Activated CD4-positive, CD25-positive, alpha-beta regulatory T cell treated with anti-CD3 and anti-CD28 coated beads, Interleukin-2, amount 50 U/mL, for 16 hours (primary cell): Measurements from ENCODE around the gene WNK2.
"Not testable (repeated sequence)": the region's sequence is repeated elsewhere in the genome, so short reads cannot be mapped to it uniquely, and the experiment has no call there.

Experiments
- DNase-seq: peaks from one replicate; pipeline ENCODE4 v3.0.0-alpha.2; 2020; ENCODE audit warnings: low read depth, low spot score

Gene WNK2

DNA sequence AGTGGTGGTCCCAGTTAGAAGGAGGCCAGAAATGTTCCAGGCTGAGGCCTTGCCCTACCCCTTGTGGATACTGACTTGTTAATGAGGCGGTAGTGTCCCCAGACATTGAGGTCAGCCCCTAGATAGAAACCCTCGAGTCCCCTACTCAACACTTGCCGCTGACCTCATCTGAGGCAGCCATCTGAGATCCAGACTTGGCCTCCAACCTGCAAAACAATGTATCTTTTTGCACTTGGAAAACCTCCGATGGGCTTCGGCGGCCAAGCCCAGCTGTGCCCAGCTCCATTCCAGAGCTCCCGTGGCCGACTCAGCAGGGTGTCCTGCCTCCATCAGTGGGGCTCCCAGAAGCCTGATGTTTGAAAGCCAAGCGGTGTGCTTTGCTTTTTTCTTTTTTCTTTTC is 122.1 kb downstream of the WNK2 start:
- DNase-seq, result no peak

DNA sequence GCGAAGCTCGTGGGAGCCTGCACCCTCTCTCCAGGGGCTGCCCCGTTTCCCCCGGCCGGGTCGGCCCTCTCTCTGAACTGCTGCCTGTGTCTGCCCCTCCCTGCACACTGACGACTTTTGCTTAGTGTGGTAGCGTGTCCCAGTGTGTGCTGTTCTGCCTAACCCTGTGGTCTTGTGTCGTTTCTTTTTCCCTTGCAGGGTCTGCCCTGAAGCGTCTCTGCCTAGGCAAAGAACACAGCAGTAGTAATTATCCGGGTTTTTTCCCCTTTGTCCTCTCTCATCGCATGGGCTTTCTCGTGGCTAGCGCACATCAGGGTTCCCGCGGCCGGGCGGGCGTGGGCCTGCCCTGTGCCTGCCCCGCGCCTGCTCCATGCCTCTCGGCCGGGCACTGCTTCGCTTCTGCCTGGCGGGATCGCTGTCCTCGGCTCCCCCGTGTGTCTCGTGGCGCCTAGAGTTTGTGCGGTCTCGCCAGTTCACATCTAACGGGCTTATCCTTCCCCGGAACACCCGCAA is 122.7 kb downstream of the WNK2 start:
- no peak for DNase-seq

DNA sequence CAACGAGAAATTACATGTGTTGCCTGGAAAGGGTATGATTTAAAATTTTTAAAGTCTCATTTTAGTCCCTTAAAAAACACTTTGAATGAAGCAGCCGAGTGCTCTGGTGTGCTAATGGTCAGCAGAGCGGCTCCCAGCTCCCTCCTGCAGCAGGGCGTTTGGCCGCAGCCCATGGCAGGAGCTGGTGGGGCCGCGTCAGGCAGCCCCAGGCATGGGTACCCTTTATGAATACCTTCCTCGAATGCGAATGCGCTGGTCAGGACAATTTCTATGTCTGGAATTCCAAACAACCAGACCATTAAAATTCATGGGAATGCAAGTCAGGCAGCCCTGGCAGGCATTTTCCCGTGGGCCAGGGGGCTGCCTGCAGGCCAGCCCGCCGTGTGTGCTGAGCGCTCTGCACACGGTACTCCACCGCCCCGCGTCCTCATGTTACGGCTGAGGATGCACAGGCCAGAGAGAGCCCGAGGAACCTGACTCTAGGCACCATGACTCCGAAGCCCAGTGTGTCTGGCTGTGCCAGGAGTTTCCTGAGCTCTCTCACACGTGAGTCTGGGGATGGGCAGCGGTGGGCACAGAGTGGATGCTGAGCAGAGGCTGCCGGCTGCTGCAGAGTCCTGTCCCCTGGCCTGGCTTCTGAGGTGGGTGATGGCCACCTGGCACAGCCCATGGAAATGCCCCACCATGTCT is 123.7 kb downstream of the WNK2 start:
- no peak for DNase-seq

DNA sequence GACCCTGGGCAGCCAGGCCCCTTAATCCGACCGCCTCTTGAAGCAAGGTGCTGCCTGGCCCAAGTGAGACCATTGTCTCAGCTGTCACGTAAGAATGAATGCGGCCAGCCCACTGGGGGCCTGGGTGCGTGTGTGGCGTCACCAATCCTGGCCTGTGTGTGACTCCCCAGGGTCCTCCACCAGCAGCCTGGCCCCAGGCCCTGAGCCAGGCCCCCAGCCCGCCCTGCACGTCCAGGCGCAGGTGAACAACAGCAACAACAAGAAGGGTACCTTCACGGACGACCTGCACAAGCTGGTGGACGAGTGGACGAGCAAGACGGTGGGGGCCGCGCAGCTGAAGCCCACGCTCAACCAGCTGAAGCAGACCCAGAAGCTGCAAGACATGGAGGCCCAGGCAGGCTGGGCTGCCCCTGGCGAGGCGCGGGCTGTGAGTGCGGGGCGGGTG is 124.2 kb downstream of the WNK2 start:
- no peak for DNase-seq

DNA sequence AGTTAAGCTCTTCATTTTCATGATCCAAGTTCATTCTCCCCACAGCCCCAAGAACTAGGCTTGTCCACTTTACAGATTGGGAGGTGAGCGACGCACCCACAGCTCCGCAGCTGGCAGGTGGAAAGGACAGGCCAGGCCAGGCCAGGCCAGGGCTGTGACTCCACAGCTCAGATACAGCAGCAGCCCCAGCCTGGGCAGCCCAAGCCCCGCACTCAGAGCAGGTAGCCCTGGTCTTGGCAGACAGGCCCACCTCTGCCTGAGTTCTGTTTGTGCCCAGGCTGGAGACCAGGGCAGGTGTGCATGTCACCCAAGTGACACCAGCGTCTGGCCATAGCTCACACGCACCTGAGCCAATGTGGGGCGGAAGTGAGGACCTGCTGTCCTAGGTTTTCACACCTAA is 124.7 kb downstream of the WNK2 start:
- no peak for DNase-seq

DNA sequence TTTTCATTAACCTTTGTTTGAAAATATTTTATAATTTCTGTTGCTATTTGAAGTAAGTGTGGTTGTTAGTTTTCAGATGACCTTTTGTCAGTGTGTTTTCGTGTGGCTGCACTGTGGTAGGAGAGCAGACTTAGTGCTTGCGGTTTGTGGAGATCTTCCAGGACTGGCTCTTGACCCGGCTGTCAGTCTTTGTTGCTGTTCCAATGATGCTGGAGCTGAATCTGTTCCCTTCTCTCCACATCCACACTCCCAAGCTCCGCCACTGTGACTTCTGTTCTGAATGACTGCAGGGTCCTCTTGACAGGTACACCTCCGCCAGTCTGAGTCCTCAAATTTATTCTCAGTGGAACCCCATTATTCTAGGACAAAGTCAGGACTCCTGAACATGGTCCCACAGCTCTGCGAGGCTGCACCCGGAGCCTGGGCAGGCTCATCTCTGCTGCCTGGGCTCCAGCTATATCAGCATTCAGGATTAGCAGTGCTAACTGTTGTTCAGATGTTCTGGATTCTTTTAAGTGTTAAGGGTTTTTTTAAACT is 126.0 kb downstream of the WNK2 start:
- no peak for DNase-seq

DNA sequence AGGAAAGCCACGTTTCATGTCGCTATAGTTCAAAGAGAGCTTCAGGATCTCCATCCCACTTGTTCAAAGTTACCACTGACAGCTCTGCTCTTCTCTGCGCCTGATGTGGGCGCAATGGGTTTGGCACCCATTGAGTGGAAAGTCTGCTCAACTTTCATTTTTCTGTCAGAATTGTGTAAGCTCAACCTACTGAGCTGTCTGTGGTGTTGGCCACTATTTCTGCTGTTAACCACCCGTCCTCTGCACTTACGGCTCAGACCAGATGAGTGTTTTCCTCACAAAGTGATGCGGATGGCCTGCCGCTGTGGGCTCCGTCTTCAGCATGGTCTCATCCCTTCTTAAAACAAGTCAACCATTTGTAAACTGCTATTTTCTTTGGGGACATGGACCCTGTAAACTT is 131.2 kb downstream of the WNK2 start:
- no peak for DNase-seq

DNA sequence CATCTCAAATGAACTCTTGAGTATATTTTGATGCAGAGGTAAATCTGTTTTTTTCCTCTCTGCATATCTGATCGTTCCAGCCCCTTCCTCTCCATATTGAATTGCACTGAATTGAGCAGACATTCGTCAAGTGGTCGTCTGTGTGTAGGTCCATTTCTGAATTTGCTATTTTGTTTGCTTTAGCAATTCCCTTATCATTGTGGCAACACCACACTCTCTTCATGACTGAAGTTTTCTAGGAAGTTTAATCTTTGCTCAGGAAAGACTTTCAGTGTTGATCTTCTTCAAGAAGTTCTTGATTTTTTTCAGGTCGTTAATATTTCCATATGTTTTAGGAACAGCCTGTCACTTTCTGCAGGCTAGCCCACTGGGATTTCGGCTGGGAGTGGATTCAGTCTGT is 132.0 kb downstream of the WNK2 start:
- DNase-seq, result no peak

DNA sequence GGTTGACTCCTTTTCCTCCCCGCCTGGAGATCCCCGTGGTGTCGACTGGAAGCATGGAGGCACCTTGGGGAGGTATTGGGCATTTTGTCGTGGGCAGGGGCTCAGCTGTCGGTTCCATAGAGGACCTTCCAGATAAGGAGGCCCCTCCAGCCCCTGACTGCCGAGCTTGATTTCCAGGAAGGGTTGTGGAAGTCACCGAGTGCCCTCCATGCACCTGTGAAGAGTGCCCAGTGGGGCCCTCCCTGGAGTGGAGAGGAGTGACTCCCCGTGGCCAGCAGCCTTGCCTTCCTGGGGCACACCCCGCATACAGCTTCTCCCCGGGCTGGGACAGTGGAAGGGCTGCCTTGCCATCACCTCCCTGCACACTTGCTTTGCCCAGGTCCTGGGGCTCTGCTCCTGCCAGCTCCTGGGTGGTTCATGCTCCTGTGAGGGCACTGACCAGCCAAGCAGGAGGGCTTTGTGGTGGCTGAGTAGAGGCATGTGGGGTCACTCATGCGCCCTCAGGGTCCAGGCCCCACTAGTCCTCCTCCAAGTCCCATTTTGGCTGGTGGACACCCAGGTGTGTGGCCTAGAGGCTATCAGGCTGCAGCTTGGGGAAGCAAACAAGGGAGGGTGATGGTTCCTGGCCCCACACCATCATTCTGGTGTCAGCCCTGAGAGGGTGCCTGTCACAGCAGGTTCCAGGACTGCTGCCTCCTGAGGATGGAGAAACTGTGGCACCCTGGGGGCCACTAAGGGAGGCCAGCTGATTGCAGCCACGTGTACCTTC is 133.0 kb downstream of the WNK2 start:
- no peak for DNase-seq

DNA sequence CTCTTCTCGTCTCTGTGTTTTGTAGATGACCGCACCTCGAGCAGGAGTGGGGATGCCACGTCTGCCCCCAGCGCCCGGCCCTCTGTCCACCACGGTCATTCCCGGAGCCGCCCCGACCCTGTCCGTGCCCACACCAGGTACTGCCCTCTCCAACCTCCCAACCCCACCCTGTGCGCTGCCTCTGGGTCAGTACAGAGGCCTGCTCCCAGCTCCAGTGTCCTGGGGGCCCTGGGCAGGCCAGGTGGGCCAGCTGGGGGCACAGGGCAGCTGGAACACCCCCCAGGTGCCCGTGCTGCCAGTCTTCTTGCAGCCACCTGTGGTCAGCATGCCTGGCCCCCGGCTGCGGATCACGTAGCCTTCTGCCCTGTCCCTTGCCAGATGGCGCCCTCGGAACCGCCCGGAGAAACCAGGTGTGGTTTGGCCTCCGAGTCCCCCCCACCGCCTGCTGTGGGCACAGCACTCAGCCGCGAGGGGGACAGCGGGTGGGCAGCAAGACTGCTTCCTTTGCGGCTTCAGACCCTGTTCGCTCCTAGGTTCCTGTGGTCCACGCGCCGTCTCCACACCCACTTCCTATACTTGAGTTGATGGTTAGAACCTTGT is 133.7 kb downstream of the WNK2 start:
- no peak for DNase-seq

DNA sequence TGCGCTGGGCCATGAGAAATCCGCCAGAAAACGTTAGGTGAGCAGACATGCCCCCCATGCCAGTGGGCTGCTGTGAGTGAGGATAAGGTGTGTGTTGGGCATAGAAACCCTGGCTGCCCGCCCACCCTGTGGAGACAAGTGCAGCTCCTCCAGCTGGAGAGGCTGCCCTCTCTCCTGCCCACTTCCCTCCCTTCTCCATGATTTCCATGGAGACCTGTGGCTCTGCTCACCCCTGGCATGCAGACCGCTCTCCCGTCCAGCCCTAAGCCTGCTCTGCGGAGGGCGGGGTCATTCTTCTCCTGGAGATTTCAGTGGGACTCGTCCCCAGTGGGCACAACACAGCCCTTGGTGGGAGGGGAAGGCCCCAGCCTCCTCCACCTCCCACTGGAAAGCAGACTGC is 134.5 kb downstream of the WNK2 start:
- no peak for DNase-seq

DNA sequence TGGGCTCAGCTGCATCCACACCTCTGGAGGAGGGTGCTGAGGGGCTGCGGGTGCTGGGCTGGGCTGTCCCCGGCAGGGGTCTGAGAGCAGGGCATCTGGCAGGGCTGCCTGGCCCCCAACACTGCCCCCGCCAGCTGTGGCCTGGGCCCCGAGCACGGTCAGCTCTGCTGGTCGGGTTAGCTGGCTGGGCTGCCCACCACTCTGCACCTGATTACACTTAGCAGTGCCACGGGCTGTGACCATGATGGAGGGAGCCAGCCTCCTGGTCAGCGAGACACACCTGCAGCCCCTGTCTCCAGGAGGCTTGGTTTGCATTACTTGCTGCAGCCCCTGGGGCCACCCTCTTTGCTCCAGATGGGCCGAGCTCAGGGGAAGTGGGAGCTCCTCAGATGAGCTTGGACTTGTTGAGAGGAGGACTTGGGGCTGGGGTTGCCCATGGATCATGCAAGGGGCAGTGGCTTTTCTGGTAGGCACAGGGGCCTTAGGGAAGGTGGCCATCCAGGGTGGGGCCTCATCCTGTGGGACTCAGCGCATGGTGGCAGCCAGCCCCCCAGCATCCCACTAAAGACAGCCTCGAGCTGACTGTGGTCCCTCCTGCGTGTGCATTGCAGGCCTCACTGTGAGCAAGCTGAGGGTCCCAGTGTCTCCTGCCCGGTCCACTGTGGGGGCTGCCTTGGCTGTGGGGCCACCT is 135.5 kb downstream of the WNK2 start:
- no peak for DNase-seq

DNA sequence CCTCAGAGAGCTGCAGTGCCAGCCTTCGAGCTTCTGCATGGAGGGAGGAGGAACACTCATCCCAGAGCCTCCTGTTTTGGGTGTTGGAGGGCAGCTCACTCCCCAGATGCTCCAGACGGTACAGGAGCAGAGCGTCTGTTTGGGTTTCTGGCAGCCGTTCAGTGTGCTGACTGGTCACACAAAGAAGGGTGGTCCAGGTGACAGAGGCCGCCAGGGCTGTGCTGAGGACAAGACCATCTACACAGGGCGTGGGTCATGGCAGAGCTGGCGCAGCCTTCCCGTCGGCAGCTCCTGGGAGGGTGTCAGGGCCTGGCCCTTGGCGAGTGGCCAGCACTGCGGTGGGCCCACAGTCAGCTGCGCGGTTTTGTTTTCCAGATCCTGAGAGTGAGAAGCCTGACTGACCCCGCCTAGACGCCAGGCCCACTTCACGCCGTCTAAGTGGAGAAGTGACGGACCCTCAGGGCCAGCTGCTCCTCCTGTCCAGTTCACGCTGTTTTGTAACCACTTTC is 136.1 kb downstream of the WNK2 start:
- no peak for DNase-seq

DNA sequence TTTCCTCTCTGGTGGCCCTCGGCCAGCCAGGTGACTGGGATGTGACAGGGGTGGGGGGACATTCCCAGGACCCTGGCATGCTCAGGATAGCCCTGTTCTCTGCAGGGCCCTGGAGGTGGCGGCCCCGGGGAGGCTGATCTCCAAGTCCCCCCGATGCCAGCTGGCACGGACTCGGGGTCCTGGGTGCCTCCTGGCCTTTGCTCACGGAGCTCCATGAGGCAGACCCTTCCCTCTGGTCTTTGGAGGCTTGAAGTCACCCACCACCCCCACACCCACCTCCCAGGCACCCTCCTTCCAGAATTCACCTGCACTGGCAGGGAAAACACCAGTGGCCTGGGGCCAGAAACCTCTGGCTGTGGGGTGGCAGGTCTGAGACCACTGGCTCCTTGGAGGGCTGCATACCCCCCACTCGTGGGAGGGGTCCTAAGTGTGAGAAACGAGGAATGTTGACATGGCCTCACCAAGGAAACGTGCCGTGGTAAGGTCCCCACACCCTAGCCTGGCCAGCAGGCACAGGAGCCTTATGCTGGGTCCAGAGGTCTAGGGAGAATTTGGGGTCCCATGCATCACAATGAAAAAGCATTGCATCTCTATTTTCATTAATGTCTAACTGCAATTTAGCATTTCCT is 136.8 kb downstream of the WNK2 start:
- no peak for DNase-seq

DNA sequence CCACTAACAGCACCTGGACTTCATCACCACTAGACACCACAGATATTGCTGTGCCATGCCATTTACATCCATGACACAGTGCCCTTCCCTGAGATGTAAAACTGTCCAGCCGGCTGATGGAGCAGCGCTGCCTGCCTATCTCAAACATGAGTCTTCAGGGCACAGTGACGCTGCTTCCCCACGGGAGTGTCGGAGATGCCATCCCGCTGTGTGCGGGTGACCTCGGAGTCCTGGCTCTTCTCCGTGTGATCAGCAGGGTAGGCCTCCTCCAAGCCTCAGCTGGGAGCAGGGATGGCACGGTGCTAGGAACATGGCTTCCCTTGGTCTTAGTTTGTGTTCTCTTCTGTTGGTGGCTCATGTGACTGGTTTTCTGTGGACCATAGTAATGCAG is 137.3 kb downstream of the WNK2 start:
- DNase-seq, result no peak

DNA sequence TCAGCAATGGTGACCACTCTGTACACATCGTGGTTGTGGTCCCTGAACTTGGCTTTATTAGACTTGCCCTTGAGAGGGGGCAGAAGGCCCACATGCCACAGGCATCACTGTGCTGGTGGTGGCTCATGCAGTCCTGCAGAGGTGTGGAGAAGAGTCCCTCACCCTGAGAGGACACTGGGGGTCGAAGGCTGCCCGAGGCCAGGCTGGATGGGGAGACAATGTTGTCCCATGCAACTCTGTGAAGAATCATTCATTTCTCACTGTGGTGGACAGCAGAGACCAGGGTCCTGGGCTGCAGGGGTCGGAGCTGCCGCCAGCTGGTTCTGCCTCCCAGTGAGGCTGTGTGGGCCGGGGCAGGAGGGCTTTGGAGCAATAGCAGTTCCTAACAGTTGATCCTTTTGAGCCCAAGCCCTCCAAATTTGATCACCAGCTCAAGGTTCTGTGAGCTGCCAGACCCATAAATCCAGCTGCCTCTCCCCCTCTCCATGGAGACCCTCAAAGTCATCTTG is 139.6 kb downstream of the WNK2 start:
- not testable (repeated sequence) for DNase-seq

DNA sequence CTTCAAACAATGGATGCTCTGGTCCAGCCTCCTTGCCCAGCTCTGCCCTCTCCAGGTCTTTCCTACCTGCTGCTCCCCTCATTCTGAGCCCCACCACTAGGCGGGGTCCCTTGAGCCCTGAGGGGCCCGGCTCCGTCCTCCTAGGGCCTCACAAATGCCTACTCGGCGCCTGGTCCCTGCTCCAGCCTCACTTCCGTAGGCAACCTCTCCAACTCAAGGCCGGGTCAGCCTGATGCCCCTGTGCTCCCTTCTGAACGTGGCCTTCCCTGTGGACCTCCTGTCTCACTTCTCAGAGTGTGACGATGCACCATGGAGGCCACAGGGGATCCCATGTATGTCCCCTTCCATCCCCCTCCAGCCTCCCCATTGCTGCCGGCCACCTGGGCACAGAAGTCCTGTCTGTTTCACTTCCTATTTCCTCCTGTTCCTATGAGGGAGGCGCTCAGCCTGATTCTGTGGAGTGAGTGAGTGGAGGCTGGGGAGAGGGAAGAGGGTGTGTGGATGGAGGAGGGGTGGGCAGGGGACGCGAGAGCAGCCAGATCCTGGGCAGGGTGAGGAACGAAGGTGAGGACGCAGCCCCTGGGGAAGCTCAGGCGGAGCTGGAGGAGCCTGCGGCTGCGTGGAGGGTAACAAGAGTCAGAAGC is 140.4 kb downstream of the WNK2 start:
- no peak for DNase-seq

DNA sequence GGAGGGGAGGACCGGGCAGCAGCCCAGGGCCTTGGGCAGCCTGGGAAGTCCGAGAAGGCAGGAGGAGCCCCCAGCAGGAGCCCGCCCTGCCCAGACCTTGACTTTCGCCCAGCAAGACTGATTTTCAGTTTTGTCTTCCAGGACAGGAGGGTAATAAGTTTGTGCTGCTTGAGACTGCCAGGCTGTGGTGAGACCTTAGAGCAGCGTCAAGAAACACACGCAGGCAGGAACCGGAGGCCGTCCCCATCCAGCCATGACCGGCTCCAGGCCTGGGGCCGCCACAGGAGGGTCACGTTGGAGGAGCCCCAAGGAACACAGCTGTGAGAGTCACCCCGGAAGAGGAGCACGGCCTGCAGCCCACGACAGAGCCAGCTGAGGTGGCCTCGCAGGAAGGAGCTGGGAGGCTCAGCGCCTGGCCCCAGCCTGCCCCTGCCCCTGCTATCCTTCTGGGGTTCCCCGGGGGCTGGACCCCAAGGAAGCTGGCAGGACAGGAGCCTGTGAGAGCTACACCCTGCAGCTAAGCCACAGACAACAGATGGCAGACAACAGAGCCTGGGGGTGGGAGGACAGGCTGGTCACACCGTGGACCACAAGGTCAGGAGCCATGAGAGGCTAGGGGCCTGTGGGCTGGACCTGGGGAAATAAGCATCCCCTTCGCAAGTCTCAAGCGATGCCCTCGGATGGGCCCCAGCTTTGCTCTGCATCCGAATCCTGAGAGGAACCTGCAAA is 141.5 kb downstream of the WNK2 start:
- no peak for DNase-seq

DNA sequence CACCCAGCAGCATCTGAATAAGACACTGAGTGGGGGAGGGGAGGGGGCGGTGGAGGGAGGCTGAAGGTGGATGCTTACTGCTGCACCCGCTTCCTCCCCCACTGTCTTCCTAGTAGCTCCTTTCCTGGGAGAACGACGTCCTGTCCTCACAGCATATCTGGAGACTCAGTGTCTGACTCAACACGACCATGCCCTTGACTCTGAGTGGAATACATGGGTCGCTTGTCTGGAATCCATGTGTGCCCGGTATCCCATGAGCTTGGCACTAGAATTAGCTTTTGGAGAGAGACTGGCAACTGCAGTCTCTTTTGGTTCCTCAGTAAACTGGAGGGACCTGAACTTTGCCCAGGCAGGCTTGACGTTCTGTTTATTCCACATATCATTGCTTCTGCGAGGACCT is 142.1 kb downstream of the WNK2 start:
- DNase-seq, result no peak

DNA sequence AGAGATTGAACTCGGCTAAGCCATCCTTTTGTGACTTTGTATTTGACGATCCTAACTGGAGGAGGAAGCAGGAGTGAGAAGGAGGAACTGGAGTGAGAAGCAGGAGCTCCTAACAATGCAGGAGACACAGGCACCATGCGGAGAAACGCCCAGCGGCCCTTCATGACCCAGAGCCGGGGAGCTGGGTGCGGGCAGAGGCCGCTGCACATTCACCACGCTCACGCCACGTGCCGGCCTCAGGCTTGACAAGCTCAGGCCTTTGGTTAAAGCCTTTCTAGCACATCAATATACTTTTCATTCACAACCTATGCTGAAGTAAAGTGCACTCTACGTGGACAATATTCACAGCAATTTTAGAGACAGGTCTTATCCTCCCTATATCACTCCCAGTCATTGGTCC is 142.7 kb downstream of the WNK2 start:
- DNase-seq, result no peak
